Measurements from ENCODE around the gene ADAMTSL1. TPM values are rescaled to one million over a fixed set of nuclear protein-coding genes. Genes with fewer than 3 reads are reported as not detected.

The ADAMTSL1 gene
- total and polyA plus RNA-seq, 2 of the 13 experiments (the other 11 are each of a cell fraction or from before 2014, with no cell fraction given) = not detected

DNA sequence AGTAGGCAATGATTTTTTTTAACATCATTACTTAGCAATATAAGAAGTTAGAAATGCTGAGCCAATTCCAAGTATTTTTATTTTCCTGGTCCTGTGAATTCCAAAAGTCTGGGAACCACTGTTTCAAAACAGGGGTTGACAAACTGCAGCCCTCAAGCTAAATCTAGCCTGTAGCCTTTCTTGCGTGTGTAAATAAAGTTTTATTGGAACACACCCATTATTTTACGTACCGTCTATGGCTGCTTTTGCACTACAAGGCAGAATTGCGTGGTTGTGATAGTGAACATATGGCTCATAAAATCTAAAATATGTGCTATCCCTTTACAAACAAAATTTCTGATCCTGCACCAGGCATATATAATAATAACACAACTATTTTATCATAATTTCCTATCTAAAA lies 280.0 kb downstream of the ADAMTSL1 start:
- WGBS (ENCODE audit: low lambda C conversion rate) = 14% methylated on average over 4 of the region's 4 CpGs
- intact Hi-C loops (cut with micrococcal nuclease; ENCODE audit: unreplicated experiment) (no loop called here), in situ Hi-C loops (cut with HindIII; ENCODE audit: extremely low pct_ligation_motif_present, low pct_unique_long_range_greater_than_20kb) (no loop called here)
- H3K27me3 ChIP-seq (ENCODE audit: control insufficient read depth in 1 of 2, insufficient read depth in 2 of 2, low read length in 2 of 2) = no peaks in the 10 kb centered on the region
- TF ChIP-seq CBX1 (IDR thresholded peaks at IDR 0.05; ENCODE audit: low read depth) (no peak), ZNF569 (CRISPR knock-in tag; IDR thresholded peaks at IDR 0.05; ENCODE audit: borderline replicate concordance) (no peak), HOXA5 (CRISPR knock-in tag; IDR thresholded peaks at IDR 0.05) (no peak), ZNF17 (CRISPR knock-in tag; IDR thresholded peaks at IDR 0.05) (no peak), FOXA3 (CRISPR knock-in tag; IDR thresholded peaks at IDR 0.05) (no peak), MATR3 (CRISPR knock-in tag; IDR thresholded peaks at IDR 0.05) (no peak), FOSL1 (CRISPR knock-in tag; IDR thresholded peaks at IDR 0.05; ENCODE audit: borderline replicate concordance) (no peak), ZFP36L1 (CRISPR knock-in tag; IDR thresholded peaks at IDR 0.05) (no peak), SALL1 (CRISPR knock-in tag; IDR thresholded peaks at IDR 0.05) (no peak), ZMAT5 (CRISPR knock-in tag; IDR thresholded peaks at IDR 0.05; ENCODE audit: borderline replicate concordance, low read depth) (no peak), ISL2 (CRISPR knock-in tag; IDR thresholded peaks at IDR 0.05) (no peak), CEBPG (CRISPR knock-in tag; IDR thresholded peaks at IDR 0.05) (no peak)
- TF ChIP-seq, protein P1, sequence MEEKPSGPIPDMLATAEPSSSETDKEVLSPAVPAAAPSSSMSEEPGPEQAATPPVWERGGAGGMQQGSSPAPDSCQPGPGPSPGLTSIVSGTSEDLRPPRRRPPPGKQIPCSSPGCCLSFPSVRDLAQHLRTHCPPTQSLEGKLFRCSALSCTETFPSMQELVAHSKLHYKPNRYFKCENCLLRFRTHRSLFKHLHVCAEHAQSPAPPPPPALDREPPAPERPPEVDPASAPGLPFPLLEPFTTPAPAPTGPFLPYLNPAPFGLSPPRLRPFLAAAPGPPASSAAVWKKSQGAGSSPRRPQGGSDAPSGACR (CRISPR knock-in tag; IDR thresholded peaks at IDR 0.05) = no peak
- TF ChIP-seq, protein P2, sequence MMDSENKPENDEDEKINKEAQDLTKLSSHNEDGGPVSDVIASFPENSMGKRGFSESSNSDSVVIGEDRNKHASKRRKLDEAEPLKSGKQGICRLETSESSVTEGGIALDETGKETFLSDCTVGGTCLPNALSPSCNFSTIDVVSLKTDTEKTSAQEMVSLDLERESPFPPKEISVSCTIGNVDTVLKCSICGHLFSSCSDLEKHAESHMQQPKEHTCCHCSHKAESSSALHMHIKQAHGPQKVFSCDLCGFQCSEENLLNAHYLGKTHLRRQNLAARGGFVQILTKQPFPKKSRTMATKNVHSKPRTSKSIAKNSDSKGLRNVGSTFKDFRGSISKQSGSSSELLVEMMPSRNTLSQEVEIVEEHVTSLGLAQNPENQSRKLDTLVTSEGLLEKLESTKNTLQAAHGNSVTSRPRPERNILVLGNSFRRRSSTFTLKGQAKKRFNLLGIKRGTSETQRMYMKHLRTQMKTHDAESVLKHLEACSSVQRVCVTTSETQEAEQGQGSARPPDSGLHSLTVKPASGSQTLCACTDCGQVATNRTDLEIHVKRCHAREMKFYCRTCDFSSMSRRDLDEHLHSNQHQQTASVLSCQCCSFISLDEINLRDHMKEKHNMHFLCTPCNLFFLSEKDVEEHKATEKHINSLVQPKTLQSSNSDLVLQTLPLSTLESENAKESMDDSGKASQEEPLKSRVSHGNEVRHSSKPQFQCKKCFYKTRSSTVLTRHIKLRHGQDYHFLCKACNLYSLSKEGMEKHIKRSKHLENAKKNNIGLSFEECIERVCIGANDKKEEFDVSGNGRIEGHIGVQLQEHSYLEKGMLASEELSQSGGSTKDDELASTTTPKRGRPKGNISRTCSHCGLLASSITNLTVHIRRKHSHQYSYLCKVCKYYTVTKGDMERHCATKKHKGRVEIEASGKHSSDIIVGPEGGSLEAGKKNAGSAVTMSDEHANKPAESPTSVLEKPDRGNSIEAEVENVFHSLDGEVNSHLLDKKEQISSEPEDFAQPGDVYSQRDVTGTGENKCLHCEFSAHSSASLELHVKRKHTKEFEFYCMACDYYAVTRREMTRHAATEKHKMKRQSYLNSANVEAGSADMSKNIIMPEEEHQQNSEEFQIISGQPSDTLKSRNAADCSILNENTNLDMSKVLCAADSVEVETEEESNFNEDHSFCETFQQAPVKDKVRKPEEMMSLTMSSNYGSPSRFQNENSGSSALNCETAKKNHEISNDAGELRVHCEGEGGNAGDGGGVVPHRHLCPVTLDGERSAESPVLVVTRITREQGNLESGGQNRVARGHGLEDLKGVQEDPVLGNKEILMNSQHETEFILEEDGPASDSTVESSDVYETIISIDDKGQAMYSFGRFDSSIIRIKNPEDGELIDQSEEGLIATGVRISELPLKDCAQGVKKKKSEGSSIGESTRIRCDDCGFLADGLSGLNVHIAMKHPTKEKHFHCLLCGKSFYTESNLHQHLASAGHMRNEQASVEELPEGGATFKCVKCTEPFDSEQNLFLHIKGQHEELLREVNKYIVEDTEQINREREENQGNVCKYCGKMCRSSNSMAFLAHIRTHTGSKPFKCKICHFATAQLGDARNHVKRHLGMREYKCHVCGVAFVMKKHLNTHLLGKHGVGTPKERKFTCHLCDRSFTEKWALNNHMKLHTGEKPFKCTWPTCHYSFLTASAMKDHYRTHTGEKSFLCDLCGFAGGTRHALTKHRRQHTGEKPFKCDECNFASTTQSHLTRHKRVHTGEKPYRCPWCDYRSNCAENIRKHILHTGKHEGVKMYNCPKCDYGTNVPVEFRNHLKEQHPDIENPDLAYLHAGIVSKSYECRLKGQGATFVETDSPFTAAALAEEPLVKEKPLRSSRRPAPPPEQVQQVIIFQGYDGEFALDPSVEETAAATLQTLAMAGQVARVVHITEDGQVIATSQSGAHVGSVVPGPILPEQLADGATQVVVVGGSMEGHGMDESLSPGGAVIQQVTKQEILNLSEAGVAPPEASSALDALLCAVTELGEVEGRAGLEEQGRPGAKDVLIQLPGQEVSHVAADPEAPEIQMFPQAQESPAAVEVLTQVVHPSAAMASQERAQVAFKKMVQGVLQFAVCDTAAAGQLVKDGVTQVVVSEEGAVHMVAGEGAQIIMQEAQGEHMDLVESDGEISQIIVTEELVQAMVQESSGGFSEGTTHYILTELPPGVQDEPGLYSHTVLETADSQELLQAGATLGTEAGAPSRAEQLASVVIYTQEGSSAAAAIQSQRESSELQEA (CRISPR knock-in tag; IDR thresholded peaks at IDR 0.05; ENCODE audit: not compliant biosample characterization) = no peak
- TF ChIP-seq, protein P3, sequence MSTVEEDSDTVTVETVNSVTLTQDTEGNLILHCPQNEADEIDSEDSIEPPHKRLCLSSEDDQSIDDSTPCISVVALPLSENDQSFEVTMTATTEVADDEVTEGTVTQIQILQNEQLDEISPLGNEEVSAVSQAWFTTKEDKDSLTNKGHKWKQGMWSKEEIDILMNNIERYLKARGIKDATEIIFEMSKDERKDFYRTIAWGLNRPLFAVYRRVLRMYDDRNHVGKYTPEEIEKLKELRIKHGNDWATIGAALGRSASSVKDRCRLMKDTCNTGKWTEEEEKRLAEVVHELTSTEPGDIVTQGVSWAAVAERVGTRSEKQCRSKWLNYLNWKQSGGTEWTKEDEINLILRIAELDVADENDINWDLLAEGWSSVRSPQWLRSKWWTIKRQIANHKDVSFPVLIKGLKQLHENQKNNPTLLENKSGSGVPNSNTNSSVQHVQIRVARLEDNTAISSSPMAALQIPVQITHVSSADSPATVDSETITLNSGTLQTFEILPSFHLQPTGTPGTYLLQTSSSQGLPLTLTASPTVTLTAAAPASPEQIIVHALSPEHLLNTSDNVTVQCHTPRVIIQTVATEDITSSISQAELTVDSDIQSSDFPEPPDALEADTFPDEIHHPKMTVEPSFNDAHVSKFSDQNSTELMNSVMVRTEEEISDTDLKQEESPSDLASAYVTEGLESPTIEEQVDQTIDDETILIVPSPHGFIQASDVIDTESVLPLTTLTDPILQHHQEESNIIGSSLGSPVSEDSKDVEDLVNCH (CRISPR knock-in tag; IDR thresholded peaks at IDR 0.05) = no peak
- H3K4me3 ChIP-seq (replicated peaks in 1 of 3; ENCODE audit: insufficient read depth in 1 of 3, low read depth in 2 of 3, low read length in 3 of 3) = no peak overlapping the region
- ChIA-PET CTCF (ENCODE audit: low intra/inter-chr PET ratio, low total read pairs) (no interaction called here), POLR2A (no interaction called here)
- no peaks in the 10 kb centered on the region for H3K79me2 ChIP-seq (ENCODE audit: insufficient read depth, low read length)
- no peaks in the 10 kb centered on the region for H3K36me3 ChIP-seq (replicated peaks in 1 of 2; ENCODE audit: control insufficient read depth in 1 of 2, insufficient read depth in 2 of 2, low read length in 2 of 2)
- ATAC-seq (no peak), FAIRE-seq (no peak), DNase-seq (ENCODE audit: low spot score) (no peak)
- no peaks in the 10 kb centered on the region for H3K9me3 ChIP-seq (ENCODE audit: low read length)
- no TSS peak for BruUV-seq (replicated peaks)
- no peak overlapping the region for H2AFZ ChIP-seq (ENCODE audit: low read length)
- 0 out of 2 replicates have a peak, but pooled peaks cover 7% of the 10 kb centered on the region for H3K4me1 ChIP-seq (ENCODE audit: insufficient read depth, low read length)
- H3K4me2 ChIP-seq (ENCODE audit: low read depth, low read length) = no peak overlapping the region
- no peak overlapping the region for H3K9ac ChIP-seq (ENCODE audit: insufficient read depth, low read depth, low read length)
- H3K27ac ChIP-seq (ENCODE audit: extremely low read length, insufficient read depth, low read length) = no peak overlapping the region
- H4K20me1 ChIP-seq (ENCODE audit: insufficient read depth, low read length) = no peaks in the 10 kb centered on the region

All from HepG2 (cell line).